Keratinocyte (primary cell): Measurements from ENCODE around the gene MINDY4. TPM values are rescaled to one million over a fixed set of nuclear protein-coding genes. Genes with fewer than 3 reads are reported as not detected.

Source experiments
- DNase-seq: peaks from one replicate; pipeline ENCODE4 v3.0.0-alpha.2; 2011; ENCODE audit warnings: low read depth, missing footprints, low spot score
- FAIRE-seq: peaks from 2 replicates; lab custom pipeline; 2011; peaks lifted over from hg19 to GRCh38; lab: Jason Lieb, UNC
- H2AFZ ChIP-seq: 2 replicates; pipeline ENCODE4 v1.6.0; 2012; ENCODE audit warnings: low read length, control low read depth, inconsistent platforms; ENCODE audit not compliant: control insufficient read depth
- H3K27ac ChIP-seq: 2 replicates; pipeline ENCODE4 v1.5.1; 2011; ENCODE audit warnings: low read length; ENCODE audit not compliant: control insufficient read depth, insufficient read depth
- H3K27me3 ChIP-seq: 3 replicates; pipeline ENCODE4 v1.6.0; 2011; ENCODE audit warnings: low read length; ENCODE audit not compliant: control insufficient read depth, insufficient read depth; ENCODE audit errors: extremely low read depth
- H3K36me3 ChIP-seq, 2 experiments: 2 replicates in 1 of 2; 3 replicates in 1 of 2; pipeline ENCODE4 v1.5.1; 2011; ENCODE audit warnings: low read length in 2 of 2, mild to moderate bottlenecking in 1 of 2; ENCODE audit not compliant: control insufficient read depth in 2 of 2, insufficient read depth in 2 of 2; ENCODE audit errors: extremely low read depth in 1 of 2
- H3K4me1 ChIP-seq: 3 replicates; pipeline ENCODE4 v1.5.1; 2011; ENCODE audit warnings: low read length; ENCODE audit not compliant: control insufficient read depth, insufficient read depth; ENCODE audit errors: extremely low read depth
- H3K4me2 ChIP-seq: 3 replicates; pipeline ENCODE4 v1.6.0; 2011; ENCODE audit warnings: low read depth, low read length; ENCODE audit not compliant: control insufficient read depth, insufficient read depth; ENCODE audit errors: extremely low read depth
- H3K4me3 ChIP-seq, 3 experiments: fragments of 200-600 bp in 1 of 3; sonication (generic) in 1 of 3; 2 replicates in 2 of 3; 3 replicates in 1 of 3; pipeline ENCODE4 v1.5.1; 2011 to 2016; ENCODE audit warnings: low read length in 3 of 3, mild to moderate bottlenecking in 3 of 3, control low read depth in 2 of 3, inconsistent platforms in 1 of 3, low read depth in 1 of 3, mixed read lengths in 1 of 3, mixed run types in 1 of 3, moderate library complexity in 1 of 3; ENCODE audit not compliant: control insufficient read depth in 2 of 3, insufficient read depth in 2 of 3; ENCODE audit errors: extremely low read depth in 1 of 3
- H3K79me2 ChIP-seq: 2 replicates; pipeline ENCODE4 v1.6.0; 2012; ENCODE audit warnings: low read length; ENCODE audit not compliant: control insufficient read depth, insufficient read depth
- H3K9ac ChIP-seq: 3 replicates; pipeline ENCODE4 v1.6.0; 2011; ENCODE audit warnings: low read length; ENCODE audit not compliant: control insufficient read depth, insufficient read depth; ENCODE audit errors: extremely low read depth
- H3K9me1 ChIP-seq: 3 replicates; pipeline ENCODE4 v1.6.0; 2011; ENCODE audit warnings: low read length; ENCODE audit not compliant: control insufficient read depth, insufficient read depth; ENCODE audit errors: extremely low read depth
- H3K9me3 ChIP-seq: 2 replicates; pipeline ENCODE4 v1.5.1; 2012; ENCODE audit warnings: low read depth, low read length; ENCODE audit not compliant: control insufficient read depth
- H4K20me1 ChIP-seq: 3 replicates; pipeline ENCODE4 v1.6.0; 2011; ENCODE audit warnings: low read length; ENCODE audit not compliant: control insufficient read depth, insufficient read depth; ENCODE audit errors: extremely low read depth
- EZH2 ChIP-seq: IDR thresholded peaks from one replicate; pipeline ENCODE4 v1.6.1; 2012; ENCODE audit warnings: inconsistent platforms, mild to moderate bottlenecking, low read length, moderate library complexity
- dilution Hi-C: fragments of 300-500 bp; cut with MboI; formaldehyde crosslinking; loops from one replicate; pipeline ENCODE4 v1.7.0; 2020; ENCODE audit warnings: low sequenced_read_pairs; ENCODE audit not compliant: extremely low pct_ligation_motif_present
- polyA plus RNA-seq, 5 experiments: library from polyadenylated mRNA; depleted of rRNA in 3 of 5; stranded (reverse) in 3 of 5; stranded (forward) in 1 of 5; unstranded in 1 of 5; fragments of >200 nt; gene quantifications; 1 replicate in 1 of 5; 2 replicates in 3 of 5; 3 replicates in 1 of 5; pipeline versions ENCODE4 v1.2.1 to v1.2.3, GENCODE V29; 2011 to 2012; ENCODE audit warnings: missing spikeins in 2 of 5, low read depth in 1 of 5, low replicate concordance in 1 of 5
- TF ChIP-seq, protein P1 (sequence below), 3 experiments: IDR thresholded peaks in 1 of 3; conservative IDR thresholded peaks in 1 of 3; optimal IDR thresholded peaks in 1 of 3; 2 replicates in 2 of 3; 3 replicates in 1 of 3; pipeline versions ENCODE3 to v1.5.1; 2011; ENCODE audit warnings: low read length in 3 of 3, mild to moderate bottlenecking in 3 of 3, moderate library complexity in 2 of 3, control low read depth in 1 of 3, inconsistent platforms in 1 of 3; ENCODE audit not compliant: insufficient read depth in 2 of 3; ENCODE audit errors: extremely low read depth in 1 of 3

The MINDY4 gene
- polyA plus RNA-seq, 1 donor (not counting 4 experiments of a cell fraction or from before 2014, with no cell fraction given), result 1.5 TPM

DNA sequence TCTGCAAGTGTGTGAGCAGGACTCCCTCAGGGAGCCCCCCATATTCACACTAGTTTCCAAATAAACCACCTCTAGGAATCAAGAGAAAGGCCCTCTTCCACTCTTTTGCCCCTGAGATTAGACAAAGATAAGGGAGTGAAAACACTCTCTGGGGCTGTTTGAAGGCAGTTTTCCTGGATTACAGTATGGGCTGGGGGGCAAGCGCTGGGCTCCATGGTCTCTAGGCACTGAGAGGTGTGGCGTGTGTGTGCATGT lies 141.4 kb downstream of the MINDY4 start:
- Histone ChIP-seq H3K4me3 (no peak overlapping the region), H3K4me2 (no peak overlapping the region), H3K4me1 (peaks cover 10% of the 10 kb centered on the region), H3K36me3 (no peaks in the 10 kb centered on the region), H3K27ac (no peak overlapping the region), H2AFZ (no peak overlapping the region), H3K9ac (no peak overlapping the region), H3K79me2 (no peaks in the 10 kb centered on the region), H3K9me1 (no peaks in the 10 kb centered on the region), H3K9me3 (no peaks in the 10 kb centered on the region), H3K27me3 (no peaks in the 10 kb centered on the region), H4K20me1 (no peaks in the 10 kb centered on the region)
- DNase-seq (no peak), FAIRE-seq (no peak)
- dilution Hi-C loops, result no loop called here
- TF ChIP-seq, protein P1, sequence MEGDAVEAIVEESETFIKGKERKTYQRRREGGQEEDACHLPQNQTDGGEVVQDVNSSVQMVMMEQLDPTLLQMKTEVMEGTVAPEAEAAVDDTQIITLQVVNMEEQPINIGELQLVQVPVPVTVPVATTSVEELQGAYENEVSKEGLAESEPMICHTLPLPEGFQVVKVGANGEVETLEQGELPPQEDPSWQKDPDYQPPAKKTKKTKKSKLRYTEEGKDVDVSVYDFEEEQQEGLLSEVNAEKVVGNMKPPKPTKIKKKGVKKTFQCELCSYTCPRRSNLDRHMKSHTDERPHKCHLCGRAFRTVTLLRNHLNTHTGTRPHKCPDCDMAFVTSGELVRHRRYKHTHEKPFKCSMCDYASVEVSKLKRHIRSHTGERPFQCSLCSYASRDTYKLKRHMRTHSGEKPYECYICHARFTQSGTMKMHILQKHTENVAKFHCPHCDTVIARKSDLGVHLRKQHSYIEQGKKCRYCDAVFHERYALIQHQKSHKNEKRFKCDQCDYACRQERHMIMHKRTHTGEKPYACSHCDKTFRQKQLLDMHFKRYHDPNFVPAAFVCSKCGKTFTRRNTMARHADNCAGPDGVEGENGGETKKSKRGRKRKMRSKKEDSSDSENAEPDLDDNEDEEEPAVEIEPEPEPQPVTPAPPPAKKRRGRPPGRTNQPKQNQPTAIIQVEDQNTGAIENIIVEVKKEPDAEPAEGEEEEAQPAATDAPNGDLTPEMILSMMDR (optimal IDR thresholded peaks at IDR 0.05 in 1 of 3, IDR thresholded peaks at IDR 0.05 in 1 of 3, conservative IDR thresholded peaks at IDR 0.05 in 1 of 3; ENCODE audit: extremely low read depth in 1 of 3, insufficient read depth in 2 of 3, low read length in 3 of 3), result no peak
- no peak for TF ChIP-seq EZH2

DNA sequence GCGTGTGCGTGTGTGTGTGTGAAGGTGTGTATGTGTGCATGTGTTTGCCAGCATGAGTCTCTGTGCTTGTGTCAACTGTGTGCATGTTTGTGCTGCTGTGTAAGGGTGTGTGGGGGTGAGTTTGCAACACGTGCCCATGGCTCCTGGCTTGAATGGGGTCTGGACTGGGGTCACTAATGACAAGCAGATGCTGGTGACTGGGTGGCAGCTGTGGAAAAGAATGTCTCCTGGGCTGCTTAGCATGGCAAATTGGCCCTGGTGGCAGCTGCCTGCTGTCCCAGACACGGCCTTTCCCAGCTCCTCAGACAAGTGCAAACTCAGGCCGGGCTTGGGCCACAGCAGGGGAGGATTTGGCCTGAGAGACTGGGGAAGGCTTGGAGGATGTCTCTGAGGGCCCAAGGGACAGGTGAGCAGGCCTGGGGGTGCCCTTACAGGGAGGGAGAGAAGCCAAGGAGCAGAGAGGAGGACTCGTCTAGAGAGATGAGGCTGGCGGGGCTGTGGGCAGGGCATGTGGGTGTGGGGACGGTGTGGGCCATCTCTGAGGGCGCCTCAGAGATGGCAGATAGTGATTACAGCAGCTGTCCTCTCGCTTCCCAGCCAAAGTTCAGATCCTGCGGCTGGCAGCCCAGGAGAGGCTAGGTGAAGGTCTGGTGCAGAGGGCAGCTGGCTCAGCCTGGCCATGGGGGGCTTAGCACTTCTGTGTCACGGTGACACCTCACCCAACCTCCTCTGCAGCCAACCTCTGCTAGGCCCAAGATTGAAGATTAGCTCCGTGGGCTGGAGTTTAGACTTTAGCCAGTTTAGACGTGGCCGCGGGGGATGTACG lies 142.0 kb downstream of the MINDY4 start:
- no peak for FAIRE-seq
- dilution Hi-C loops, result no loop called here

More for the DNA sequence above, 142.0 kb downstream of the MINDY4 start:
- Histone ChIP-seq H3K27me3 (no peaks in the 10 kb centered on the region), H4K20me1 (no peaks in the 10 kb centered on the region), H3K9me1 (no peaks in the 10 kb centered on the region), H3K4me3 (no peak overlapping the region), H3K27ac (no peak overlapping the region), H3K9ac (no peak overlapping the region), H3K4me2 (no peak overlapping the region), H3K79me2 (no peaks in the 10 kb centered on the region), H3K36me3 (no peaks in the 10 kb centered on the region), H3K9me3 (no peaks in the 10 kb centered on the region), H3K4me1 (peaks cover 10% of the 10 kb centered on the region), H2AFZ (no peak overlapping the region)
- no peak for DNase-seq
- TF ChIP-seq, protein P1 (optimal IDR thresholded peaks at IDR 0.05 in 1 of 3, IDR thresholded peaks at IDR 0.05 in 1 of 3, conservative IDR thresholded peaks at IDR 0.05 in 1 of 3; ENCODE audit: extremely low read depth in 1 of 3, insufficient read depth in 2 of 3, low read length in 3 of 3), result no peak
- no peak for TF ChIP-seq EZH2
